HG02678 (cell line): ENCODE results near the gene CHAF1A.
A peak's percentile ranks its signal among the peaks of the same experiment; 100 is the strongest.

ENCODE experiments used
- ATAC-seq: cut with Tn5 transposase; IDR thresholded peaks from one replicate; pipeline ENCODE4 v1.9.1; 2021; ENCODE audit warnings: mild to moderate bottlenecking, moderate library complexity; ENCODE audit not compliant: unreplicated experiment

Gene CHAF1A

GRCh38 chr19:4402171-4403004 is at the start of gene CHAF1A:
CHAF1A (plus strand) TSS chr19:4402640; CDS start chr19:4402763, 123 bp downstream.
- peak; percentile 80 for ATAC-seq

GRCh38 chr19:4352701-4353121 is 49.7 kb upstream of the CHAF1A start:
- no peak for ATAC-seq

GRCh38 chr19:4354282-4354681 is 48.2 kb upstream of the CHAF1A start:
- ATAC-seq: no peak

- no peak for ATAC-seq
These were observed 47.5 kb upstream of the CHAF1A start for GRCh38 chr19:4354897-4355296.

- no peak for ATAC-seq
These were observed 45.2 kb upstream of the CHAF1A start for GRCh38 chr19:4357095-4357797.

GRCh38 chr19:4357921-4358326 is 44.5 kb upstream of the CHAF1A start:
- ATAC-seq: no peak

- ATAC-seq: no peak
These were observed 43.5 kb upstream of the CHAF1A start for GRCh38 chr19:4358709-4359626.

GRCh38 chr19:4359627-4360000 is 42.8 kb upstream of the CHAF1A start:
- ATAC-seq: no peak

GRCh38 chr19:4360081-4360569 is 42.3 kb upstream of the CHAF1A start:
- no peak for ATAC-seq

GRCh38 chr19:4360641-4361151 is 41.7 kb upstream of the CHAF1A start:
- ATAC-seq: no peak

- no peak for ATAC-seq
These were observed 41.0 kb upstream of the CHAF1A start for GRCh38 chr19:4361152-4362046.

GRCh38 chr19:4362101-4362828 is 40.2 kb upstream of the CHAF1A start:
- ATAC-seq: no peak

GRCh38 chr19:4362831-4363545 is 39.5 kb upstream of the CHAF1A start:
- no peak for ATAC-seq

- ATAC-seq: no peak
These were observed 38.7 kb upstream of the CHAF1A start for GRCh38 chr19:4363571-4364304.

- ATAC-seq: no peak
These were observed 37.1 kb upstream of the CHAF1A start for GRCh38 chr19:4365341-4365740.

GRCh38 chr19:4365791-4366665 is 36.4 kb upstream of the CHAF1A start:
- no peak for ATAC-seq
